GM21737 (cell line): Measurements from ENCODE around the gene TIAM1.

Source experiments
- ATAC-seq: cut with Tn5 transposase; IDR thresholded peaks from one replicate; pipeline ENCODE4 v1.9.1; 2021; ENCODE audit warnings: mild to moderate bottlenecking, moderate library complexity; ENCODE audit not compliant: unreplicated experiment

The TIAM1 gene

DNA sequence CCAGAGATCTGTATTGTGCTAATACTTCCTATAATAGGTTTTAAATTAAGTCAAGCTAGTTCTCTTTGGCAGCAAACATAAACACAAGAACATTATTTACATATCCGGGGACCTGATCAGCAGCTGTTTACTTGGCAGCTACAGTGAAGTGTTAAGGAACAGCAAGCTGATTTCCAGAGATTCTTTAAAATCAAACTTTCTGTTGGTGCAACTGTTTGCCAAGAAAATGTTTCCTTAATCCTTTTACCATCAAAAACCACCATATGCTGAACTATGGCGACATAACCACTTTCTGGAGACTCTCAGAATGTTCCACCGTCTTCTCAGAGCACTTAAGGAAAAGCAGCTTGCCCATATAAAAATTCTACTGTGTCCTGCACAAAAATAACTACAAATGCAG is 198.8 kb downstream of the TIAM1 start:
- no peak for ATAC-seq

DNA sequence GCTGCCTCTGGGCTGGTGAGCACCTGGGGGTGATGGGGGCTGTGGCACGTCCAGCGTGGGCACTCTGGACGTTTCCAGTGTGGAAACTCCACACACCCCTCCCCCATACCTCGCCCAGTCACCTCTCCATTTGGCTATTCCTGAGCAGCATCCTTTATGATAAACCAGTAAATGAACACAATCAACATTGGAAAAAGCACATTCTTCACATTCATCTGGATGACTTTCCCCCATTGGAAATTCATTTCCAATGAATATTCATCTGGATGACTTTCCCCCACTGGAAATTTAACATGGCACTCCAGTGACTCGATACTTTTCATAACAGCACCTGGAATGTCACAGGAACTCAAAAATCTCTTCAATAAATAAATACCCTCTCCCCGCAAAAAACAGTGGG is 201.0 kb downstream of the TIAM1 start:
- ATAC-seq = no peak

DNA sequence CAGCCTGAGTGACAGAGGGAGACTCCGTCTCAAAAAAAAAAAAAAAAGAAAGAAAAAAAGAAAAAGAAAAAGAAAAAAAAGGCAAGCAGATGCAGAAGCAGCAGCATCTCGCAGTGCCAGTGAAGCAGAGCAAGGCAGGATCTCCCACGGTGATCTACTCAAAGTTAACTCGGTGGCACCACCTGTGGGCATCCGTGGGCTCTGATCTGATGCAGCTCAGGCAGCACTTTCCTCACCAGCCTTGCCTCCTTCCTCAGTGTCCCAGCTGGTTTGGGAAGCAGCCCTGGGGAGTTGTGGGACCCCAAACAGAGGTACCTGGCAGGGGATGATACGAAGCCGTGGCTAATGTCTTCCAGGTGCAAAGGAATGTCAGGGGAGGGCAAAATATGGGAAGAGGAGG is 201.5 kb downstream of the TIAM1 start:
- ATAC-seq = no peak

DNA sequence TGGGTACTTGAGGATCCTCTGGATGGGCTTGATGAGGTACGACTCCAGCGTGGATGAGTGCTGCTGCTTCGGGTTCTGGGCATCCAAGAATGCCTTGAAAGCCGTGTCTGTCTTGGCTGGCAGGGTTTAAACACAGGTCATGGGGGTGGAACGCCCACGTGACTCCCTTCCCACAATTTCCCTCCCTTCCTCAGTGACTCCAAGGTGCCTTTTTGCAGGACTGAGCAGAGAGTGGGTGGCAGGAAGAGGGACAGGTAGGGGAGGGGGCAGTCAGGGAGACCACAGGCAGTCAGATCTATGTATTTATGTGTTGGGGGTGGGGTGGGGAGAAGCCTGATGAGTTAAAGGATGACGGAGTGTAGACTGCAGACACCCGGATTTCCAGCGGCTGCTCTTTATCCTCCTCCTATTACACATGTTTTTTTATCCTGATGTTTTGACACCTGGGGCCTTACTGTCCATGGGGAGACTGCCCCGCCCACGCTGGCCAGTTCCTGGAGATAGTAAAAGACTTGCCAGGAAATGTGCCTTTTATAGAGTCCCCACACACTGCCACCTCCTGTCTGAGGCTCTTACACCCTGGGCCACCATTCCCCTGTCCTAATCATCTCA is 202.6 kb downstream of the TIAM1 start:
- no peak for ATAC-seq

DNA sequence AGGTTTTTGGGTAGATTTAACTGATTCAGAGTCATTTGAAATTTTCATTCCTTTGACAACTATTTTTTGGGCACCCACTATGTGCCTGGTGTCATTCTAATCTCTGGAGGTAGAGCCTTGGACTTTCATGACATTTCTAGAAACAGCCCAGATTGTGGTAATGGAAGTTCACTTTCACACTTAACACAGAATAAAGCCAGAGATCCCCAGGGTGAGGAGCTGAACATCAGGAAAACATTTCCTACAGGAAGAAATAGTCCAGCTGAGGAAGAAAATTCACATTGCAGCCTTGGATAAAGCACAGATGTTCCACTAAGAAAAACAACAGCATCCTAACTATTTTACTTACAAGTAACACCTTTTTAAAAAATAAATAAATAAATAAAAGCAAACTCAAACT is 203.4 kb downstream of the TIAM1 start:
- no peak for ATAC-seq

DNA sequence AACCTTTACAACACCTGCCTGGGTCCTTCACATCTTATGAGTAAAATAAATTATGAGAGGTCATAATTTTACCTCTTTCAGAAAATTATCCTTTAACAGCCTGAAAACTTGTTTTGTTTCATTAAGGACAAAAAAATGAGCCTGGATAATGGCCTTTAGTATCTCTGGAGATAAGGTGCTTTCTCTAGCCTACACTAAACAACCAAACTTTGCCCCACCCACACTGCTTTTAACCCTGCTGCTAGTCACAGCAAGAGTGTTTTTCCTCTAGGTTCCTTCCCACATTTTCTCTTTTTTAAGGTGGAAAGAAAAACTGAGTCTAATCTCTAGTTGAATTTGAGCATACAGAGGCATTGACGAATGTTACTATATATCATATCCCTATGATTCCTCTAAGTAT is 204.0 kb downstream of the TIAM1 start:
- ATAC-seq = no peak

DNA sequence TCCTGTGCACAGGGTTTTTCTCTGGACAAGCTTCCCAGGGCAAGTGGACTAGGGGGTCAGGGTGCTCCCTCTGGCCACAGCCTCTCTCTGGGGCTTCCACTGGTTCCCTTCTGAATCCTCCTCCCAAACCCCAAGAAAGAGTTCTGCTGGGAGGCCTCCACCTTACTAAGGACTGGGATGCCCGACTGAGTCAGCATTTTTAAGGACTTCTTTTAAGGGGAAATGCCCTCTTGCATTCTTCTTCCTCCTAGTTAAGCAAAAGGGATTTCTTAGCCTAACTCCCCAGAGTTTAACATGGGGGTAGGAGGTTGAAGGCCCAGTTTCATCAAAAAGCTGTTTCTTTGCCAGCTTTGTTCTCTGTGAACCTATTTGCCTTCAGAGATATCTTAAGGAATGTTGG is 206.1 kb downstream of the TIAM1 start:
- no peak for ATAC-seq

DNA sequence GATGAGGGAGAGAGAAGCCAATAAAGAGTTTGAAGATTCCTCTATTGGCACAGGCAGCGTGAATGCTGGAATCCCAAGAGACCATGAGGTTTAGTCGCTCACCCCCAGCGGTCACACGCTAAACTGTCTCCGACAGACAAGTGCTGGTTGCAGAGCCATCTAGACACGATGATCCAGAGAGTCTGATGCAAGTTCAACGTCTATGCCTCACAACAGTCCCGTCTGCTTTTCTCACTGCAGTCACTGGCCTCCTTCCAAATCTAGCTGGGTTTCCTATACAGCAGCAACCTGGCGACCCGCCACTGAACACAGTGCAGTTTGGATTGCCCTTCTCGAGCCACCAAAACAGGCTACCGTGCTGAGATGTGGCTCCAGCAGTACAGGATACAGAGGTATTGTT is 207.2 kb downstream of the TIAM1 start:
- ATAC-seq = peak; percentile 69

DNA sequence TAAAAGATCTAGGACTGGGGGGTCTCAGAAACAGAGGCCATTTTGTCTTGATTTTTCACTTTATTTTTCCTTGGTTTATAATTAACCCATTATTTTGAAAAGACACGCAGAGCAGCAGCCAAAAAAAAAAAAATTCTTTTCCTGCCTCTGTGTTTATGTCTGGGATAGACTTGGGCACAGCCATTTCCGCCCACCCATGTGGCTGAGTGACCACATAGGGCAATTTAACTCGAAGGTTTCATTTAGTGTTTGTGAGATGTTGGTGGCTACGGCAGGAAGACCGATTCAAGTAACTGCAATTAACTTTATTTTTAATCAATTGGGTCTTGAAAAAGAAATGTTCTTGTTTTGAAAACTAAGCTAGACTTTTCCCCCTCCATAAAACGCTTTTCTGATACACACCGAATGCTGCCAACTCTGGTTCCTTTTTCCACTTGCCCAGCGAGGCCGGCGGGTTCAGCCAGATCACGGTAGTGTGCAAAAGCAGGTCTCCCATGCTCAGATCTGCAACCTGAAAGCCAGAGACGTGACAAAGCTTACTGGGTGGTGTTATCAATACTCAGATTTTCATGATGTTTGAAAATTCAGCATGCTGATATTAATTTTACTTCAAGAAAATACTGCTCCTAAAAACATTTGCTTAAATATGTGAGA is 208.4 kb downstream of the TIAM1 start:
- ATAC-seq = no peak

DNA sequence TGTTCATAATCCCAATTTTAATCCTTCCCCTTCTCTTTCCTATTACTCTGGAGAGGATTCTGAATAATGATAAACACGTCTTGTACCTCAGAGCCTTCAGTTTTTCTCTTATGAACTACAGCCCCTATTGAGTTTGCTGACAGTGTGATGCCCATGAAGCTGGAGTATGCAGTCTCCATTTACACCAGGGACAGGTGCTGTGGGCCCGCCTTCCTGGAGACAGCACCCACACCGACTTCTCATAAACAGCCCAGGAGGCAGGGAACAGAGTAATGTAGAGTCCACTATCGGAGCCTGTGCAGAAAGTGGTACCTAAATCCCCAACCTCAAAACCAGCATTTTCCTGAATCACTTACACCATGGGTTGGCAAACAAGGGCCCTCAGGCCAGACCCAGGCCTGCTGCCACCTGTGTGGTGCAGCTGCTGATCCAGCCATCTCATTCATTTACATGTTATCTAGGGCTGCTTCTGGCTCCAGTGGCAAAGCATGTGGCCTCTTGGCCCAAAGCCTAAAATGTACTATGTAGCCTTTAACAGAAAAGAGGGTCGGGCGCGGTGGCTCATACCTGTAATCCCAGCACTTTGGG is 210.7 kb downstream of the TIAM1 start:
- ATAC-seq = peak; percentile 6

DNA sequence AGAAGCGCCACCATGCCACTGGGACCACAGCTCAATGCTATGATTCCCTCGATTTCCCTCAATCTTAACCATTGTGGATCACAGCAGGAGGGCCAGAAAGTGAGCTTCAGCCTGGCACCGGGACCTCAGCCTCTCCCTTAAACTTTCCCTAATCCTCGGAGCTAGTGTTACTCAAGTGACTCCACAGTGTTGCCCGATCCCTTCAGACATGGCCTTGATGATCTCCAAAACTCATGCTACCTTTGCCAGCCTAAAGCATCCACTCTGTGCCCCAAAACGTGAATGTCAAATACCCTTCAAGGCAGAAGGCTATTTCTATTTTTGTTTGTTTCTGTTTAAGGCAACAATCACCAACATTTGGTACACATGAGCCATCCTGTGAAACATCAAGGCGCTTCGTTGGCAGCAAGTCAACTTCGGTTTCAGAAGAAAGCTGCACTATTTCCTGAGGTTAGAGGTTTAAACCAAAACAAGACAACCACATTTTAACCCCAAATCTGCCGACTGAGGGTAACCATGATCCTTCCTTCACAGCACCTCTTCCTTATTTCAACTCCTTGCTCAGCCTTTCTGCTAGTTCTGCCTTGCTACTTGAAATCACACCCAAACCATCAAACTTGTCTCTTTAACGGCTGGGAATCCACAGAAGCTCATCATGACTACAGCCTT is 211.4 kb downstream of the TIAM1 start:
- peak; percentile 57 for ATAC-seq

DNA sequence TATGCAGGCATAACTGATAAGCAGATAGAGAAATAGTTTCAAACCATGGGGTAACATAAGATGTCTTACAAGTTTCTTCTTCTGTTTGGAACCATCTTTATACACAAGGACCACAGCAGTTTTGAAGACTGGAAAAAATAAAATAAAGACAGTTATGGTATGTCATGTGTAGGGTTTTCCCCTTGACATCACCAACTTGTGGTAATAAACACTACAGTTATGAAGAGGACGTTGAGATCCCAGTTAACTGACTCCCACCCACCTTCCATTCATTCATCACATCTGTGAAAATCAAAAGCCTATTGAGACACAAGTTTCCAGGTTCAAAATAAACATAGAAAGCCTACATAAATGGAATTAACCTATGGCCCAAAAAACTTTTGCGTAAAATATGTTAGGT is 213.2 kb downstream of the TIAM1 start:
- no peak for ATAC-seq

DNA sequence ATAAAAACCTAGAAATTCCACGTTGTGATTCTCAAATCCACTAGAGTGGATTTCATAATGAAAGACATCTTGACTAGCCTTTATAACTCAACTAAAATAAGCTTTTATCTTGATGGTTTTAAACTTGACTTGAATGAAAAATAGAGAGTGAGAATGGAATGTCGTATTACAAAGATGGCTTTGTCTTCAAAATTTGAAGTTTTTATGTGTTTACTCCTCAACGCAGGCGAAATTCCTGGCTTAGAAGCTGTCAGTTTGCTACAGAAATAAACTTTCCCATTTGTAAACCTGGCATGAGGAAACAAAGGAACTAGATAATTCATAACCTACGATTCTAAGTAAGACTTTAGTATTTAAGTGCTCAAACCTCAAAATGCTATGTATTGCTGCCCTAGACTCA is 215.8 kb downstream of the TIAM1 start:
- no peak for ATAC-seq

DNA sequence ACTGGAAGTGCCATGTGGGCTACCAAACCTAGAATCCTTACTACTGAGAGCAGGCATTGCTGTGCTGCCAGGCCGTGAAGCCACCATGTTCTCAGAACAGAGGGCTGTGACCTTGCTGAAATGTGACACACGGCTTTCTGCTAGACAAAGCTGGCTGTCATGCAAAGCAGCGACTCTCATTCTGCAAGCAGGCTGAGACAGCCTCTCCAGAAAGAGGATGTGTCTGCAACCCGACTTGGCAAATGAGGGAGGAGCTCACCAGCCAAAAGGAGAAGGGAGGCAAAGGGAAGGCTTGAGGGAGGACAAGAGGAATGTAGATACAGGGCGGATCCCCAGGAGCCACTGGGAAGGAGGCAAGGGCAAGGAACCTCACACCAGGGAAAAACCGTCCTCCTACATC is 220.1 kb downstream of the TIAM1 start:
- ATAC-seq = no peak

DNA sequence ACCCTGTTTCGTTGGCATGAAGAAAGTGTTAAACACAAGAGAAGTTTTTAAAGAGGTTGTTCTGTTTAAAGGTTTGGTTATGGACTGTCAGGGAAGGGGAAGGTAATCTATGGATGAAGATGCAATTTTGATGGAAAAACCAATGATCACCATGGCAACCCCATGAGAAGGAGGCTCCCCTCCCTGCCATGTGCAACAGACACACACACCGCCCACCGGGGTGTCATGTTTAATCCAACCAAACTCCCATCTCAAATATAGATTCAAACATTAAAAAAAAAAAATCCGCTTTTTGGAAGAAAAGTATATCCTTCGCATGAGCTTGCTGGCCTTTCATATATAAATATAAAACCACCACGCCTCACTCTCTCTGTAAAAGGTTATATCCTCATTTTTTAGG is 224.9 kb downstream of the TIAM1 start:
- no peak for ATAC-seq

DNA sequence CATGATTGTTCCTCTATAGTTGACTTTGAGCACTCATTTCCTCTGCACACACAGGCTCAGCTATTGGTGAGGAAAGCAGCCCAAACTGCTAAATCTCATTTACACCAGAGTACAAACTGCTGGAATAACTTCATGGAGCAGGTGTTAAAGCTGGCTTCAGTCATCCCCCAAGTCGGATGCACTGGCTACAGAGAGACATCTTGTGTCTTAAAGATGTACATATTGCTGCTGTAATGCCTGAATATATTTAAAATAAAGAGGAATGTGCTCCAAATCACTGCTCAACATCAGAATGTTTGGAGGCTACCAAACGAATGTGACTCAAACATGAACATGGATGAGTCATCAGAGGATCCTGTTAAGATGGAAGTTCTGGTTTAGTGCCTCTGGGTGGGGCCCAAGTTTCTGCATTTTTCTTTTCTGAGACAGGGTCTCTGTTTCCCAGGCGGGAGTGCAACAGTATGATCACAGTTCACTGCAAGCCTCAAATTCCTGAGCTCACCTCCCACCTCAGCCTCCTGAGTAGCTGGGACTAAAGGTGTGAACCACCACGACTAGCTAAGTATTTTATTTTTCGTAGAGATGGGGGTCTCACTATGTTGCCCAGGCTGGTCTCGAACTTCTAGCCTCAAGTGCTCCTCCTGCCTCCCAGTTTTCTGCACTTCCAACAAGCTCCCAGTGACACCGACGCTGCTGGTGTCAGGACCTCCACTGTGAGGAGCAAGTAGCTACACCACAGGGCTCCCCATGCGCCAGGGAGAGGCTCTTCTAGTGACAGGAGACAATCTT is 226.7 kb downstream of the TIAM1 start:
- ATAC-seq = no peak

DNA sequence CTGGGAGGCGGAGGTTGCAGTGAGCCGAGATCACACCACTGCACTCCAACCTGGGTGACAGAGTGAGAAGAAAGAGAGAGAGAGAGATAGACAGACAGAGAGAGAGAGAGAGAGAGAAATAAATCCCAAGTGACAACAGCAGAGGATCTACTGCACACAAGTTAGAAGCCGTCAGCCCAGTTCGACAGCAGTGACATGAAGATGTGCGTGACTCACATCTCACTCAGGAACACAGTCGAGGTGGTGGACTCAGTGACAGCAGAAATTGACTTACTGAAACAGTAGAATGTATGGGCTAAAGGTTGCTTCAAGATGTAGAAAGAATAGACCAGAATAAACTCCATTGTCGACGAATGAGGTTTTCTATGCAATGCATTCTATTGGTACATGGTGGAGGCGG is 228.8 kb downstream of the TIAM1 start:
- no peak for ATAC-seq

DNA sequence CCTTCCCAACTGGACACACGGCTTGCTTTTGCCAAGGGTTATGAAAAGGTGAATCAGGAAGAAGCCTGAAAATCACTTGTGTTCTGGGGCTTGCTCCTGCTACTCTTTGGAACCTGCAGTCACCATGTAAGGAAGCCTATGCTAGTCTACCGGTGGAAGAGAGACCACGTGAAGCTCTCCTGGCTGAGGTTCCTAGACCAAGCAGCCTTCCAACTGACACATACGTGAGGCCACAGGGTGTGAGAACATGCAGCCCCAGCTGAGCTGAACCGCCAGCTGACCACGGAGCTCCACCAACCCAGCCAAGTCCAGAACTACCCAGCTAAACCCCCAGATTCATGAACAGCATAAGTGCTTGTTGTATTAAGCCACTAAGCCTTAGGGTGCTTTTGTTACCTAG is 233.0 kb downstream of the TIAM1 start:
- ATAC-seq = no peak

DNA sequence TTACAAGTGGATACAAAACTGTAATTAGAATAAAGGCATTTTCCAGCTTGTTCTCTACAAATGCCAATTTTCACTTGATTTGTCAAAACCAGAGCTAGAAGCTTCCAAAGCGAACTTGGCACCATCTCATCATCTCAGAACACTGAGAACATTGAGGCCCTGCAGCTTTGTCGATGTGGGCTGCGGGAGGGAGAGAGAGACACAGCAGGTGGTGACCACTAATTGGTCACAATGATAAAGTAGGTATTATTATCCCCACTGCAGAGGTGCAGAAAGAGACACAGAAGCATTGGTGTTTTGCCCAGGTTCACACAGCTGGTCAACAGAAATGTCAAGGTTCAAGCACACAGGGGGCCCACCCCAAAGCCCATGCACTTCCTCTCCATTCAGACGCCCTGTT is 233.6 kb downstream of the TIAM1 start:
- no peak for ATAC-seq

DNA sequence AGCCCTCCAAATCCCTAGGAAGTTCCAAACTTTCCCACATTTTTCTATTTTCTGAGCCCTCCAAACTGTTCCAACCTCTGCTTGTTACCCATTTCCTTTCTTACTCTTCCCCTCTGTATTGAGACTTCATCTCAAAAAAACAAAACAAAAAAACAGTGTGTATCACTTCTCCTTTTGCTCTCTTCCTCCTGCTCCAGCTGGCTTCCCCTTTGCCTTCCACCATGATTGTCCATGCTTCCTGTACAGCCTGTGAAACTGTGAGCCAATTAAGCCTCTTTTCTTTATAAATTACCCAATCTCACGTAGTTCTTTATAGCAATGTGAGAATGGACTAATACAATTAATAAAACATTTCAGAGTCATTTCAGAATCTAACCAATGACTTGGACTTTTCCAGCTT is 236.2 kb downstream of the TIAM1 start:
- no peak for ATAC-seq

DNA sequence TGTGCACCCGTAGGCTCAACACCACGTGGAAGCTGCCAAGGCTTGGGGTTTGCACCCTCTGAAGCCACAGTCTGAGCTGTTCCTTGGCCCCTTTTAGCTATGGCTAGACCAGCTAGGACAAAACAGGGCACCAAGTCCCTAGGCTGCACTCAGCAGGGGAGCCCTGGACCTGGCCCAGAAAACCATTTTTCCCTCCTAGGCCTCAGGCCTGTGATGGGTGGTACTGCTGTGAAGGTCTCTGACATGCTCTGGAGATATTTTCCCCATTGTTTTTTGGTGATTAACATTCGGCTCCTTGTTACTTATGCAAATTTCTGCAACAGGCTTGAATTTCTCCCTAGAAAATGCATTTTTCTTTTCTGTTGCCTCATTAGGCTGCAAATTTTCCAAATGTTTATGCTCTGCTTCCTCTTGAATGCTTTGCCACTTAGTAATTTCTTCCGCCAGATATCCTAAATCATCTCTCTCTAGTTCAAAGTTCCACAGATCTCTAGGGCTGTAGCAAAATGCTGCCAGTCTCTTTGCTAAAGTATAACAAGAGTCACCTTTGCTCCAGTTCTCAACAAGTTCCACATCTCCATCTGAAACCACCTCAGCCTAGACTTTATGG is 236.8 kb downstream of the TIAM1 start:
- no peak for ATAC-seq
